Activated gamma-delta T cell treated with Interleukin-2 at 50 U/mL for 16 hours (primary cell): ENCODE data around the gene GATA2.

Experiments
- DNase-seq: peaks from one replicate; pipeline ENCODE4 v3.0.0-alpha.2; 2020

The GATA2 gene

DNA sequence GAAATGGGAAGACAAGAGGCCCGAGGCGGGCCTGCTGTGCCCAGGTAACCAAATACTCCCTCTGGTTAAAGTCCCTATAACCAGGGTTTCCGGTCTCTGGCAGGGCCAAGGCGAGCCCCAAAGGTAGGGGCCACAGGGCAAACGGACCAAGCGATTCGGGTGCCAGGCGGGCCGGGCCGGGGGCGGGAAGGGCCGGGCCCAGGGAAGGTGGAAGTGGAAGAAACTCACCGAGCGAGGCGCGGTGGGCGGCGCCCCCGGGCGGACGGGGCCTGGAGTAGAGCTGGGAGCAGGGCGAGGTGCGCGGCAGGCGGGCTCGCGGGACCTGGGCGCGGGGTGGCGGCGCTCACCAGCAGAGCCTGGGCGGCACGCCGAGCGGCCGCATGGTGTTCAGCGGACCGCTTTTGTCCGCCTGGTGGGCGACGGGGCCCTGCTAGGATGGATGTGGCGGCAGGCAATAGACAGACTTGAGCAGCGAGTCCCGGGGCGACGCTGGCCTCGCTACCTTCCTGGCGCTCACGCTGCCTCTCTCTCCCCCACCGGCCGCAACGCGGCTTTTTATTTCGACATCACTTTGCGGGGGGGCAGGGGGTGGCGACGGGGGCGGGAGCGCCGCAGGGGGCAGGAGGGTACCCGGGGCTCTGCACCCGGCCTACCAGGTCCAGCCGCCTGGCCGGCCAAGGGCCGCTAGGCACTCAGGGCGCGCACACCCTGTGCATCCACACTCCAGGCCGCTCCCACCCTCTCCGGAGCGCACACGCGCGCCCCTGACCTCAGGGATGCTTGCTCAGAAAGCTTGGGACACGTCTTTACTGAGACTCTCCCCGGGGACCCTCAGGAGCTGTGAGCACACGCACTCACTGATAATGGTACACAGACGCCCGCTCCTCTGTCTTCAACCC, at the start of gene GATA2:
GATA2 (minus strand) TSS at position 531 of the 899 bp plus-strand sequence. CDS start 6,170 bp downstream, outside the sequence.
- DNase-seq = no peak

GRCh38 chr3:128541246-128541645, 48.2 kb upstream of the GATA2 start:
- no peak for DNase-seq

DNA sequence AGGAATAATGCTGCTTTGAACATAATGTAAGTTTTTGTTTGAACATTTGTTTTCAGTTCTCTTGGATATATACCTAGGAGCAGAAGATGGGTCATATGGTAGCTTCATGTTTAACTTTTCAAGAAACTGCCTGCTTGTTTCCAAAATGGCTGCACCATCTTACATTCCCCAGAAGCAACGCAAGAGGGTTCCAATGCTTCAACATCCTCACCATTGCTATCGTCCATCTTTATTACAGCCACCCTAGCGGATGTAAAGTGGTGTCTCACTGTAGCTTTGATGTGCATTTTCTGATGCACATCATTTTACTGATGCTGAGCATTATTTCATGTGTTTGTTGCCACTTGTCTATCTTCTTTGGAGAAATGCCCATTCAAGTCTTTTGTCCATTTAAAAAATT, 46.4 kb upstream of the GATA2 start:
- DNase-seq = no peak

GRCh38 chr3:128537091-128537703, 44.2 kb upstream of the GATA2 start:
- DNase-seq = no peak

DNA sequence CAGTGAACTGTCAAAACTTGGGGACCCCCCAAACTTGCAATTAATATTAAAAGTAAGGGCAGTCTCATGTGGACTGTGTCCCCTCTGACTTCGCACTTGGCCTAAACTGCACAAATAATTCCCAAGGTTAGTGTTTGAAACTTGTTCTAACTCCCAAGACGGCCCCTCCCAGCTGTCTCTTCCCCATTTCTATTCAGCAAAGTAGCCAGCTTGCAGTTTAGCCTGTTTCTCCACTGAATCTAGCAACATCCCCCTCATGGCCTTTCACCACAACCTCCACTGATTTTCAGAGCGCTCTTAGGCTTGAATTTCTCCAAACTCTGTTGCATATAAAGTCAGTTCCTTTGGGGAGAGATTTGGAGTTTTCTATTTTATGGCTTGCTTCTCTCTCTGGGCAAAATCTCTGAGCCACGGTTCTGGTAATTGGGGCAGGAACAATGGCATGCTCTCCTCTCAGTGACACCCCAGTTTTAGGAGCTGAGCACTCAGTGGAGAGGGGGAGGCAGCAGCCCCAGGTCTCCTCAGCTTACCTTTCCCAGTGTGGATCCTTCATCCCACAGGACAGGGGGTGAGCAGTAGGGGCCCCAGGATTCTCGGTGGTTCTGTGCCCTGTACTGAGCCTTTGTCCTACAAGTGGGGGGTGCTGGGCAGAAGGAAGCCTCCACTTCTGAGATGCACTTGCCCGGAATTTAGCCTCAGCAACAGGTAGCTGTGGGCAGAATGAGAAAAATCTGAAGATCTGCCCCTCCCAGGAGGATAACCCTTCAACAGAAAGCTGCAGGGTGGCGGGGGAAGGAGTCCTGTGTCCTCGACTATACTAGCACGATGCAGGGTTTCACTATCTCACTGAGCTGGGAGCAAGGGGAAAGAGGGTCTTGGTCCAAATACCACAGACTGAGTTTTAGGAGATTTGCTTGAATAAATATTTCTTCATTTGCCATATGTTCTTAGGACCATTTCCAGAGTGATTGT, 39.3 kb upstream of the GATA2 start:
- DNase-seq = no peak

GRCh38 chr3:128524374-128525299, 31.6 kb upstream of the GATA2 start:
- DNase-seq = no peak

- no peak for DNase-seq
These were observed 30.6 kb upstream of the GATA2 start for GRCh38 chr3:128523591-128523990.

DNA sequence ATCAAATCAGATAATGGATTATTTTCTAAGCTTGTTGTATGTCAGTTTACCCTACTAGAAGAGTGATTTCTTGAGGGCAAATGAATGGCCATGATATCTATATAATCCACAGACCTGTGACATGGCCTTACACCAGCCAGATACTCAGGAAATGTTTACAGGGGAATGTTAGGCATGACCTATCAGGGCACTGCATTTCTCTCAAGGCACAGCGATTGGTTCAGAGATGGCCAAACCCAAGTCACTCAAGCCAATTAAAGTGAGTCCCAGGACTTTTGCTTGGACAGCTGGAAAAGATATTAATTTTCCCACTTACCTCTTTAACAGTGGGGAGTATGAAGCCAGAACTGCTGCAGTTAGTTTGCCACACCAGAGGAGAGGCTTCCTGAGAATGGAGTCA, 28.7 kb upstream of the GATA2 start:
- DNase-seq = no peak

GRCh38 chr3:128518587-128519490, 25.8 kb upstream of the GATA2 start:
- DNase-seq = no peak

GRCh38 chr3:128517648-128518047, 24.6 kb upstream of the GATA2 start:
- DNase-seq = no peak

- DNase-seq = no peak
These were observed 23.0 kb upstream of the GATA2 start for GRCh38 chr3:128515967-128516366.

- no peak for DNase-seq
These were observed 15.9 kb upstream of the GATA2 start for GRCh38 chr3:128508852-128509251.

DNA sequence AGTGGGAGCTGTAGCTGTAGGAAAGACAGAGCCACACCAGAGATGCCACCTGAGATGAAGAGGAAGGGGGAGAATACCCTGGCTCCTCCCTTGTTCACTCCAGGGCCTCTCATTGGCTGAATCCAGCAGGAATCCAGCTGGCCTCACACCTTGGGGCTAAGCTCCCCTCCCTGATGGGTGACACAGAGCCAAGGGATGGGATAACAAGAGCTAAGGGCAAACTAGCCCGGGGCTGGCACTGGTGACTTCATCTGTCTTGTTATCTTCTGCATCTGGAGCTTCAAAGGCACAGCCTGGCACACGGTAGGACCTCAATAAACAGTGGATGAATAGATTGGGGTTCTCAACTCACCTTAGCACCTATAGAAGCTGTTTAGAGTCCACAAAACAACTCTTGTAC, 13.8 kb upstream of the GATA2 start:
- no peak for DNase-seq

- DNase-seq = no peak
These were observed 12.8 kb upstream of the GATA2 start for GRCh38 chr3:128505771-128506170.

GRCh38 chr3:128504963-128505730, 12.1 kb upstream of the GATA2 start:
- no peak for DNase-seq

GRCh38 chr3:128504533-128504915, 11.5 kb upstream of the GATA2 start:
- DNase-seq = no peak

DNA sequence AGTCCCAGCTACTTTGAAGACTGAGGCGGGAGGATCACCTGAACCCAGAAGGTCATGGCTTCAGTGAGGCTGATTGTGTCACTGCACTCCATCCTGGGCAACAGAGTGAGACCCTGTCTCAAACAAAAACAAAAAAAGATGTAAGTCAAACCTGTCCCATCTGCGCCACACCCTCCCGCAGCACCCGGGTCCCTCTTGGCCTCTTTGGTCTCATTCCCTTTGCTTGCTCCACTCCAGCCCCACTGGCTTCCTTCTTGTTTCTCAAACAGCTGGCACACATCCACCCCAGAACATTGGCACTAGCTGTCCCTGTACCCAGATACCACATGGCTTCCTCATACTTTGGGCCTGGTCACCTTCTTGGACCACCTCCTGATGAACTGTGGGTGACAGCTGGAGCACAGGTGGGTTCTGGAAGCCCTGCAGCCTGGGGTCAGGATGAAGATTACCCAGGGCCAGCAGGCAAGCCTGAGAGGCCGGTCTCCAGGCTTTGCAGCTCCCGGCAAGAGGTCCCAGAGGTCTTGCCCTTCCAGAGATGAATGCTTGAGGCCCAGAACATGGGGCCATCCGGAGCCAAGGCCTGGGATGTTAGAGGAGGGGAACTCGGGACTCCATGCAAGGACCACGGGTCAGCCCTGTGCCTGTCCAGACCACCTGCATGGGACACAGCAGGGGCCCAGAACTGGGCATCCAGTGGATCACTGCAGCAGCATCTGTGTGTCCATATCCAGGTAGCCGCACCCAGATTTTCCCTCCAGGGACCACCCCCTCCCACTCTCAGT, 10.9 kb upstream of the GATA2 start:
- no peak for DNase-seq

- DNase-seq = no peak
These were observed 10.2 kb upstream of the GATA2 start for GRCh38 chr3:128503164-128503651.

DNA sequence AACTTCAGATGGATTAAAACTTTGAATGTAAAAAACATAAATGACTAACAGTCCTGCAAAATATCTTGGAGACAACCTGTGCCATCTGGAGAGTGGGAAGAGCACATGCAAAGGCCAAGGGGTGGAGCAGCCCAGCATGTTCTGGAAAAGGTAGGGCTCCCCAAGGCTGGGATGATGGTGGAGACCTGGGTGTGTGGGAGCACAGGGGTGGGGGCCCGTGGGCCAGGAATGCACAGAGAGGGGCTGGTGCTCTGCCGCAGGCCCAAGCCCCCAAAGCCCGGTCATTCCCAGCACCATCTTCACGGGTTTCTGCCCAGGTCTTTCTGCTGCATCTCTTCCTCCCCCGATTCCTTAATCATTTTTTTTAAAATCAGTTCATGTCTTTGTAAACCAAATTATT, 9.7 kb upstream of the GATA2 start:
- DNase-seq = no peak
